22Rv1 (cell line): Measurements from ENCODE around the gene SAMD8.
"Not testable (repeated sequence)": the region's sequence is repeated elsewhere in the genome, so short reads cannot be mapped to it uniquely, and the experiment has no call there.

ENCODE experiments used
- H3K27ac ChIP-seq: fragments of 450-650 bp; 2 replicates; pipeline ENCODE4 v1.5.1; 2017
- CTCF ChIP-seq: fragments of 450-650 bp; IDR thresholded peaks from 2 replicates; pipeline ENCODE4 v1.5.1; 2017; ENCODE audit warnings: mild to moderate bottlenecking
- ZFX ChIP-seq: fragments of 450-650 bp; IDR thresholded peaks from 2 replicates; pipeline ENCODE4 v1.6.1; 2017; ENCODE audit warnings: antibody characterized with exemption, borderline replicate concordance

SAMD8 gene

GRCh38 chr10:75179657-75180177 lies 68.3 kb downstream of the SAMD8 start:
- TF ChIP-seq CTCF (no peak), ZFX (no peak)
- no peak overlapping the region for H3K27ac ChIP-seq

GRCh38 chr10:75180592-75180991 lies 69.1 kb downstream of the SAMD8 start:
- no peak overlapping the region for H3K27ac ChIP-seq
- TF ChIP-seq ZFX, result no peak
- TF ChIP-seq CTCF, result no peak

- no peak overlapping the region for H3K27ac ChIP-seq
- no peak for TF ChIP-seq ZFX
- no peak for TF ChIP-seq CTCF
These were observed 69.6 kb downstream of the SAMD8 start for GRCh38 chr10:75181073-75181472.

- no peak overlapping the region for H3K27ac ChIP-seq
- TF ChIP-seq ZFX (no peak), CTCF (no peak)
These were observed 74.9 kb downstream of the SAMD8 start for GRCh38 chr10:75186310-75186709.

GRCh38 chr10:75187961-75188426 lies 76.5 kb downstream of the SAMD8 start:
- TF ChIP-seq ZFX (no peak), CTCF (peak; percentile 81)
- no peak overlapping the region for H3K27ac ChIP-seq

- not testable (repeated sequence) for H3K27ac ChIP-seq
These were observed 77.1 kb downstream of the SAMD8 start for GRCh38 chr10:75188522-75188921.

- TF ChIP-seq CTCF, result no peak
- no peak overlapping the region for H3K27ac ChIP-seq
These were observed 78.0 kb downstream of the SAMD8 start for GRCh38 chr10:75189266-75190096.
